Measurements from ENCODE around the gene HOXC6.
A peak's percentile ranks its signal among the peaks of the same experiment; 100 is the strongest.

Gene HOXC6

GRCh38 chr12:53997204-53998109, 30.8 kb upstream of the HOXC6 start:
- TF ChIP-seq CTCF (IDR thresholded peaks at IDR 0.05; ENCODE audit: insufficient read depth, low read length, missing control alignments), result no peak
- ChIA-PET CTCF (interaction anchor here (0.9 to 21.3 kb wide), 10 partner anchors 7 to 229 kb away, joined by 4 to 756 read pairs (median 94); partner anchors contain the start of genes HOXC10, HOXC5, HOXC6 and HOXC8), POLR2A (interaction anchor here (0.6 to 2.5 kb wide), 7 partner anchors 11 to 144 kb away, joined by 3 to 12 read pairs (median 4); partner anchors contain the start of gene HOXC8)
- DNase-seq (ENCODE audit: low read depth, low spot score), result no peak
- H3K4me3 ChIP-seq (ENCODE audit: low read depth, low read length), result peak overlapping the region; percentile 96

- H3K4me3 ChIP-seq (ENCODE audit: low read depth, low read length), result peak overlapping the region; percentile 96
- ChIA-PET POLR2A (interaction anchor here (0.6 to 1.2 kb wide), 5 partner anchors 11 to 210 kb away, joined by 3 to 4 read pairs (median 3); partner anchors contain the start of gene HOXC8), CTCF (interaction anchor here (1.2 to 21.3 kb wide), 9 partner anchors 8 to 230 kb away, joined by 4 to 756 read pairs (median 152); partner anchors contain the start of genes HOXC10, HOXC5, HOXC6 and HOXC8)
- DNase-seq (ENCODE audit: low read depth, low spot score), result no peak
- no peak for TF ChIP-seq CTCF (IDR thresholded peaks at IDR 0.05; ENCODE audit: insufficient read depth, low read length, missing control alignments)
Observed at GRCh38 chr12:53998110-53998899, 29.9 kb upstream of the HOXC6 start.

- ChIA-PET CTCF (interaction anchor here (1.2 to 21.3 kb wide), 10 partner anchors 8 to 253 kb away, joined by 4 to 756 read pairs (median 94); partner anchors contain the start of genes HOXC10, HOXC5, HOXC6 and HOXC8), POLR2A (interaction anchor here (0.9 kb wide), 1 partner anchor 209 kb away, joined by 3 read pairs; no protein-coding TSS in a partner anchor)
- peak overlapping the region; percentile 96 for H3K4me3 ChIP-seq (ENCODE audit: low read depth, low read length)
- no peak for DNase-seq (ENCODE audit: low read depth, low spot score)
- no peak for TF ChIP-seq CTCF (IDR thresholded peaks at IDR 0.05; ENCODE audit: insufficient read depth, low read length, missing control alignments)
Observed at GRCh38 chr12:53998900-53999236, 29.4 kb upstream of the HOXC6 start.

- ChIA-PET POLR2A (interaction anchor here (0.8 to 3.1 kb wide), 9 partner anchors 8 to 196 kb away, joined by 3 to 22 read pairs (median 6); partner anchors contain the start of genes HOXC6 and HOXC8), CTCF (interaction anchor here (1.0 to 21.3 kb wide), 12 partner anchors 8 to 253 kb away, joined by 3 to 756 read pairs (median 28); partner anchors contain the start of genes HOXC10, HOXC5, HOXC6 and HOXC8)
- DNase-seq (ENCODE audit: low read depth, low spot score), result no peak
- TF ChIP-seq CTCF (IDR thresholded peaks at IDR 0.05; ENCODE audit: insufficient read depth, low read length, missing control alignments), result no peak
- peak overlapping the region; percentile 96 for H3K4me3 ChIP-seq (ENCODE audit: low read depth, low read length)
Observed at GRCh38 chr12:53999559-54000115, 28.6 kb upstream of the HOXC6 start.

GRCh38 chr12:54000116-54001114, 27.8 kb upstream of the HOXC6 start, which contains the start of gene HOXC9:
Gene HOXC9, plus strand, starts transcription at chr12:54000161. Its CDS starts 28 bp downstream, at chr12:54000189.
- ChIA-PET POLR2A (interaction anchor here (0.5 to 3.1 kb wide), 12 partner anchors 8 to 231 kb away, joined by 3 to 22 read pairs (median 4); partner anchors contain the start of genes HOXC10, HOXC6 and HOXC8), CTCF (interaction anchor here (1.0 to 21.3 kb wide), 11 partner anchors 8 to 254 kb away, joined by 3 to 756 read pairs (median 35); partner anchors contain the start of genes HOXC10, HOXC5, HOXC6 and HOXC8)
- no peak for TF ChIP-seq CTCF (IDR thresholded peaks at IDR 0.05; ENCODE audit: insufficient read depth, low read length, missing control alignments)
- DNase-seq (ENCODE audit: low read depth, low spot score), result no peak
- peak within 1 kb of the TSS; percentile 96 for H3K4me3 ChIP-seq (ENCODE audit: low read depth, low read length)
